WTC11 (cell line): ENCODE results near the gene MACROH2A2.

ENCODE experiments used
- ATF2 ChIP-seq: sonication (generic); formaldehyde crosslinking; IDR thresholded peaks from 2 replicates; pipeline ENCODE4 v1.8.1; 2022; ENCODE audit warnings: low read depth, missing genetic modification reagents, borderline replicate concordance
- CTCF ChIP-seq: fragments of 200-600 bp; IDR thresholded peaks from 2 replicates; pipeline ENCODE4 v1.8.0; 2022; ENCODE audit warnings: antibody characterized with exemption
- E2F4 ChIP-seq: sonication (generic); formaldehyde crosslinking; IDR thresholded peaks from 2 replicates; pipeline ENCODE4 v1.8.1; 2022; ENCODE audit warnings: low read depth, mild to moderate bottlenecking, moderate library complexity, missing genetic modification reagents, borderline replicate concordance
- E2F5 ChIP-seq: sonication (generic); formaldehyde crosslinking; IDR thresholded peaks from 2 replicates; pipeline ENCODE4 v1.8.1; 2022; ENCODE audit warnings: mild to moderate bottlenecking, moderate library complexity, missing genetic modification reagents
- FOXJ3 ChIP-seq: sonication (generic); formaldehyde crosslinking; IDR thresholded peaks from 2 replicates; pipeline ENCODE4 v1.9.0; 2021; ENCODE audit warnings: missing genetic modification reagents, mild to moderate bottlenecking, borderline replicate concordance
- FOXP4 ChIP-seq: sonication (generic); formaldehyde crosslinking; IDR thresholded peaks from 2 replicates; pipeline ENCODE4 v1.8.0; 2022; ENCODE audit warnings: mild to moderate bottlenecking, missing genetic modification reagents
- IRF2 ChIP-seq: sonication (generic); formaldehyde crosslinking; IDR thresholded peaks from 2 replicates; pipeline ENCODE4 v1.8.0; 2022; ENCODE audit warnings: low read depth, missing genetic modification reagents, borderline replicate concordance
- MAX ChIP-seq: sonication (generic); formaldehyde crosslinking; IDR thresholded peaks from 2 replicates; pipeline ENCODE4 v1.8.0; 2022; ENCODE audit warnings: mild to moderate bottlenecking, missing genetic modification reagents
- NR1H2 ChIP-seq: sonication (generic); formaldehyde crosslinking; IDR thresholded peaks from 2 replicates; pipeline ENCODE4 v1.9.0; 2021; ENCODE audit warnings: mild to moderate bottlenecking, moderate library complexity, missing genetic modification reagents
- NR2C2 ChIP-seq: sonication (generic); formaldehyde crosslinking; IDR thresholded peaks from 2 replicates; pipeline ENCODE4 v1.8.0; 2022; ENCODE audit warnings: mild to moderate bottlenecking, missing genetic modification reagents
- NR3C1 ChIP-seq: sonication (generic); formaldehyde crosslinking; conservative IDR thresholded peaks from 2 replicates; pipeline ENCODE4 v1.8.1; 2023; ENCODE audit warnings: low read depth, mild to moderate bottlenecking, missing genetic modification reagents
- TF ChIP-seq, protein P1 (sequence below): sonication (generic); formaldehyde crosslinking; IDR thresholded peaks from 2 replicates; pipeline ENCODE4 v1.8.1; 2023; ENCODE audit warnings: mild to moderate bottlenecking, missing genetic modification reagents

- no peak for TF ChIP-seq CTCF
- no peak for TF ChIP-seq NR3C1 (CRISPR knock-in tag)
- no peak for TF ChIP-seq E2F4 (CRISPR knock-in tag)
- no peak for TF ChIP-seq E2F5 (CRISPR knock-in tag)
- TF ChIP-seq MAX: no peak
- no peak for TF ChIP-seq NR2C2 (CRISPR knock-in tag)
- no peak for TF ChIP-seq FOXJ3
- TF ChIP-seq, protein P1, sequence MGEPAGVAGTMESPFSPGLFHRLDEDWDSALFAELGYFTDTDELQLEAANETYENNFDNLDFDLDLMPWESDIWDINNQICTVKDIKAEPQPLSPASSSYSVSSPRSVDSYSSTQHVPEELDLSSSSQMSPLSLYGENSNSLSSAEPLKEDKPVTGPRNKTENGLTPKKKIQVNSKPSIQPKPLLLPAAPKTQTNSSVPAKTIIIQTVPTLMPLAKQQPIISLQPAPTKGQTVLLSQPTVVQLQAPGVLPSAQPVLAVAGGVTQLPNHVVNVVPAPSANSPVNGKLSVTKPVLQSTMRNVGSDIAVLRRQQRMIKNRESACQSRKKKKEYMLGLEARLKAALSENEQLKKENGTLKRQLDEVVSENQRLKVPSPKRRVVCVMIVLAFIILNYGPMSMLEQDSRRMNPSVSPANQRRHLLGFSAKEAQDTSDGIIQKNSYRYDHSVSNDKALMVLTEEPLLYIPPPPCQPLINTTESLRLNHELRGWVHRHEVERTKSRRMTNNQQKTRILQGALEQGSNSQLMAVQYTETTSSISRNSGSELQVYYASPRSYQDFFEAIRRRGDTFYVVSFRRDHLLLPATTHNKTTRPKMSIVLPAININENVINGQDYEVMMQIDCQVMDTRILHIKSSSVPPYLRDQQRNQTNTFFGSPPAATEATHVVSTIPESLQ (CRISPR knock-in tag): no peak
- TF ChIP-seq ATF2 (CRISPR knock-in tag): no peak
- TF ChIP-seq FOXP4 (CRISPR knock-in tag): no peak
- TF ChIP-seq NR1H2 (CRISPR knock-in tag): no peak
- TF ChIP-seq IRF2: no peak
These were observed 38.3 kb downstream of the MACROH2A2 start for GRCh38 chr10:70090951-70091350.
